Fibroblast of lung (primary cell): Measurements from ENCODE around the gene DPH2. TPM values are rescaled to one million over a fixed set of nuclear protein-coding genes. Genes with fewer than 3 reads are reported as not detected.
A peak's percentile ranks its signal among the peaks of the same experiment; 100 is the strongest.

ENCODE experiments used
- DNase-seq, 2 donors: peaks; one replicate each; pipeline versions ENCODE4 v3.0.0 to v3.0.0-alpha.2; 2010; ENCODE audit warnings: low read depth in 2 of 2
- H2AFZ ChIP-seq: 2 replicates; pipeline ENCODE4 v1.5.1; 2012; ENCODE audit warnings: low read length, control low read depth, inconsistent platforms
- H3K27ac ChIP-seq: 2 replicates; pipeline ENCODE4 v1.5.1; 2011; ENCODE audit warnings: low read length, control low read depth; ENCODE audit not compliant: insufficient read depth
- H3K27me3 ChIP-seq: 2 replicates; pipeline ENCODE4 v1.5.1; 2011; ENCODE audit warnings: mild to moderate bottlenecking, low read length; ENCODE audit not compliant: control insufficient read depth, insufficient read depth
- H3K36me3 ChIP-seq: 2 replicates; pipeline ENCODE4 v1.5.1; 2011; ENCODE audit warnings: low read length; ENCODE audit not compliant: control insufficient read depth, insufficient read depth
- H3K4me1 ChIP-seq: 2 replicates; pipeline ENCODE4 v1.5.1; 2011; ENCODE audit warnings: low read length; ENCODE audit not compliant: control insufficient read depth, insufficient read depth; ENCODE audit errors: extremely low read depth
- H3K4me2 ChIP-seq: 2 replicates; pipeline ENCODE4 v1.5.1; 2011; ENCODE audit warnings: low read length, control low read depth; ENCODE audit not compliant: insufficient read depth; ENCODE audit errors: extremely low read depth
- H3K4me3 ChIP-seq, 4 experiments: fragments of 200-600 bp in 1 of 4; sonication (generic) in 1 of 4; replicated peaks in 1 of 4; 2 replicates each; pipeline ENCODE4 v1.5.1; 2011 to 2016; ENCODE audit warnings: low read length in 4 of 4, low read depth in 3 of 4, mild to moderate bottlenecking in 3 of 4, control low read depth in 2 of 4, inconsistent platforms in 1 of 4, mixed read lengths in 1 of 4; ENCODE audit not compliant: insufficient read depth in 1 of 4; ENCODE audit errors: control extremely low read depth in 1 of 4
- H3K79me2 ChIP-seq: 2 replicates; pipeline ENCODE4 v1.5.1; 2012; ENCODE audit warnings: mild to moderate bottlenecking, low read length, inconsistent platforms; ENCODE audit not compliant: control insufficient read depth, insufficient read depth
- H3K9ac ChIP-seq: 2 replicates; pipeline ENCODE4 v1.5.1; 2011; ENCODE audit warnings: mild to moderate bottlenecking, low read length, control low read depth; ENCODE audit not compliant: insufficient read depth
- H3K9me3 ChIP-seq: 2 replicates; pipeline ENCODE4 v1.5.1; 2012; ENCODE audit warnings: low read depth, low read length; ENCODE audit not compliant: control insufficient read depth, insufficient read depth
- H4K20me1 ChIP-seq: 2 replicates; pipeline ENCODE4 v1.5.1; 2011; ENCODE audit warnings: low read length; ENCODE audit not compliant: control insufficient read depth, insufficient read depth; ENCODE audit errors: extremely low read depth
- EZH2 ChIP-seq: IDR thresholded peaks from 2 replicates; pipeline ENCODE4 v1.5.1; 2012; ENCODE audit warnings: low read length, control low read depth, mild to moderate bottlenecking; ENCODE audit errors: missing control alignments
- polyA plus RNA-seq, 2 donors: library from polyadenylated mRNA; depleted of rRNA in 1 of 2; stranded (reverse) in 1 of 2; unstranded in 1 of 2; fragments of >200 nt; gene quantifications; 2 replicates each; pipeline ENCODE4 v1.2.1, GENCODE V29; 2011 to 2012; ENCODE audit warnings: missing spikeins in 1 of 2
- total RNA-seq: library from RNA; depleted of rRNA; stranded (reverse); fragments of >200 nt; gene quantifications from 2 replicates; pipeline ENCODE4 v1.2.1, GENCODE V29; 2014
- TF ChIP-seq, protein P1 (sequence below), 2 donors: IDR thresholded peaks in 1 of 2; conservative IDR thresholded peaks in 1 of 2; 1 replicate in 1 of 2; 2 replicates in 1 of 2; pipeline ENCODE4 v1.5.1; 2011 to 2012; ENCODE audit warnings: low read length in 2 of 2, control low read depth in 1 of 2, inconsistent platforms in 1 of 2, low read depth in 1 of 2, mild to moderate bottlenecking in 1 of 2

DPH2 gene
- total and polyA plus RNA-seq, 2 donors (not counting 1 experiment from before 2014, with no cell fraction given): 9.1 to 11.2 TPM

DNA sequence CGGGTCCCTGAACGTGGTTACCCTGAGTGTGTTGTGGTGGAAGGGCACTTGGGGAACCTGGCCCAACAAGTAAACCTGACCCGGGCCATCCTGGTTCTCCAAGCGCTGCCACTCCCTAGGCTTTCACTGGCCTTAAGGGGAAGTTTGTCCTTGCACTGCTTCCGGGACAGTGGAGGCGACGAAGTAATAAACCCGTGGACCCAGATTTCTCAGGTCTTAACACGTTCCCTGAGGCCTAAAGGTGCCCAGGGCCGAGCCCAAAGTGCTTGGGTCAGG is 21.3 kb downstream of the DPH2 start:
- Histone ChIP-seq H3K9ac (peak overlapping the region; percentile 60), H4K20me1 (no peaks in the 10 kb centered on the region), H3K4me3 (peak overlapping the region; percentile 42 to 67 (median 58)), H3K27me3 (no peaks in the 10 kb centered on the region), H2AFZ (peak overlapping the region; percentile 61), H3K9me3 (no peaks in the 10 kb centered on the region), H3K36me3 (no peaks in the 10 kb centered on the region), H3K4me2 (peak overlapping the region; percentile 93), H3K4me1 (peaks cover 3% of the 10 kb centered on the region), H3K79me2 (no peaks in the 10 kb centered on the region), H3K27ac (peak overlapping the region; percentile 44)
- DNase-seq: no peak
- TF ChIP-seq EZH2: no peak
- TF ChIP-seq, protein P1, sequence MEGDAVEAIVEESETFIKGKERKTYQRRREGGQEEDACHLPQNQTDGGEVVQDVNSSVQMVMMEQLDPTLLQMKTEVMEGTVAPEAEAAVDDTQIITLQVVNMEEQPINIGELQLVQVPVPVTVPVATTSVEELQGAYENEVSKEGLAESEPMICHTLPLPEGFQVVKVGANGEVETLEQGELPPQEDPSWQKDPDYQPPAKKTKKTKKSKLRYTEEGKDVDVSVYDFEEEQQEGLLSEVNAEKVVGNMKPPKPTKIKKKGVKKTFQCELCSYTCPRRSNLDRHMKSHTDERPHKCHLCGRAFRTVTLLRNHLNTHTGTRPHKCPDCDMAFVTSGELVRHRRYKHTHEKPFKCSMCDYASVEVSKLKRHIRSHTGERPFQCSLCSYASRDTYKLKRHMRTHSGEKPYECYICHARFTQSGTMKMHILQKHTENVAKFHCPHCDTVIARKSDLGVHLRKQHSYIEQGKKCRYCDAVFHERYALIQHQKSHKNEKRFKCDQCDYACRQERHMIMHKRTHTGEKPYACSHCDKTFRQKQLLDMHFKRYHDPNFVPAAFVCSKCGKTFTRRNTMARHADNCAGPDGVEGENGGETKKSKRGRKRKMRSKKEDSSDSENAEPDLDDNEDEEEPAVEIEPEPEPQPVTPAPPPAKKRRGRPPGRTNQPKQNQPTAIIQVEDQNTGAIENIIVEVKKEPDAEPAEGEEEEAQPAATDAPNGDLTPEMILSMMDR (conservative IDR thresholded peaks at IDR 0.05 in 1 of 2, IDR thresholded peaks at IDR 0.05 in 1 of 2; ENCODE audit: low read depth in 1 of 2, low read length in 2 of 2): no peak

DNA sequence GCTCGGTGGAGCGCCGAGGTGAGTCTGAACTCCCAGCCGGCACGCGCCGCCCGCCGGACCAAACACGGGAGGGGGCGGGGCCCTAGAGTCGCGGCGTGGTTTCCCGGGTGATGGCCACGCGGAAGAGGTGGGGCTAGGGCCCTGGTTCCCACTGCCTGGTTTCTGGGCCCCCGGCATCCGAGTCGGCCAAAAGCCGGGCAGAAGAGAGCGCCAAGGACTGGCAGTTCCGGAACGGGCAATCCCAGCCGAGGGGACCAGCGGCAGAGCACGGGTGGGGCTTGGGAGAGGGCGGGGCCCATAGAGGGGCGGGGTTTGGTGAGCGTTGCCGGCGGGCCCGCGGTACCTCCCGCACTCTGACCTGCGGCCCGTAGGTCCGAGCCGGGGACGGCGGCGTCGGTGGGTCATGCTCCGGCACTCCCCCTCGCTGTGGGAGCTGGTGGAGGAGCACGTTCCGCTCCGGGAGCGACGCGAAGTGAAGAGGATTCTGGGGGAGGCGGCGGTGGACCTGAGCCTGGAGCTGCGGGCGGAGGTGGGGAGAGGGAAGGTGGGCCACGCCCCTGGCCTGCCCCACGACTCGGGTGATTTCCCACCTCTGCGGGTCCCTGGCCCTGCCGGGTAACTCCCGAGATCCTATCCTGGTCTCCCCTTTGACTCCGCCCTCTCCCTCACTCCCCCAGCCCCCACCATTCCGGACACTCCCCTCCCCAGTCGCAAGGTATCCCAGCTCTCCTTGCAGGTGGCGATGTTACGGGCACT is 21.8 kb downstream of the DPH2 start, which contains the start of gene CCDC24:
Gene CCDC24, plus strand, starts transcription at position 124 of the 756 bp plus-strand sequence. Its CDS starts 280 bp downstream, at position 404.
- DNase-seq: peak; percentile 68 to 74
- no peaks in the 10 kb centered on the region for H3K79me2 ChIP-seq
- TF ChIP-seq EZH2: no peak
- TF ChIP-seq, protein P1 (conservative IDR thresholded peaks at IDR 0.05 in 1 of 2, IDR thresholded peaks at IDR 0.05 in 1 of 2; ENCODE audit: low read depth in 1 of 2, low read length in 2 of 2): no peak
- H3K9ac ChIP-seq: peak within 1 kb of the TSS; percentile 60
- H3K4me3 ChIP-seq: peak within 1 kb of the TSS; percentile 42 to 67 (median 58)
- H3K36me3 ChIP-seq: no peaks in the 10 kb centered on the region
- H3K27ac ChIP-seq: peak within 1 kb of the TSS; percentile 44
- H4K20me1 ChIP-seq: no peaks in the 10 kb centered on the region
- peak within 1 kb of the TSS; percentile 93 for H3K4me2 ChIP-seq
- no peaks in the 10 kb centered on the region for H3K27me3 ChIP-seq
- peak within 1 kb of the TSS; percentile 61 for H2AFZ ChIP-seq
- H3K9me3 ChIP-seq: no peaks in the 10 kb centered on the region
- H3K4me1 ChIP-seq: peaks cover 3% of the 10 kb centered on the region

DNA sequence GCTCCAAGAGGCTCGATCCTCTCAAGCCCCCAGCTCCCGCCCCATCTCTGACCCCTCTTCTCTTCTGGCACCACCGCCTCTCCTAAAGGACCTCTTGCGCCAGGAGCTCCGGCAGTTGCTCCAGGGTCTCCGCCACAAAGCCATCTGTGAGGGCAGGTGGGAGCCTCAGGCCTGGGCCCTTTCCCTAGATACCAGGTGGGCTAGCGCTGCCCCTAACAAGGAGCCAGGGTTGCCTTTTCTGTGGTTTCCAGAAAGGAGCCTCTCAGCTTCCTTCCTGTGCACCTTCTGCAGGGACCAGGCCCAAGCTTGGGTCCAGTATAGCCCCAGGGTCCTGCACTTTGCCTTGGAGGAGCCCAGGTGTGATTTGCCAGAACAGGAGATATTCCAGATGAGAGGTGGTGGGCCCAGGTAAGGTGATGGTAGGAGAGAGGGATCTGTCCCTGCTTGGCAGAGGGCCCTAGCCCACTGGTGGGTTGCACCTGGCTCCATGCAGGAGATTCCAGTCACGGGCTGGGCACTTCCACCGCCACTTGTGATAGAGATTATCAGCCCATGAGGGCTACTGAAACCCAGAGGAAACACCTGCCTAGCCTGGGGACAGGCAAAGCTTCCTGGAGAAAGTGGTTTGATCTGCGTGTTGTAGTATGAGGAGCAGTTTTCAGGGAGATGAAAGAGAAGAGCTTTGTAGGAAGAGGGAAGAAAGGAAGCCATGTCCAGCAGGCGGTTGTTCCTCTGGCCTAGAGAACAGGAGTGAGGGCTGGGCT is 22.6 kb downstream of the DPH2 start:
- H3K4me3 ChIP-seq: peak overlapping the region; percentile 42 to 67 (median 58)
- H3K4me2 ChIP-seq: peak overlapping the region; percentile 69
- H3K9ac ChIP-seq: no peak overlapping the region
- no peaks in the 10 kb centered on the region for H4K20me1 ChIP-seq
- H3K4me1 ChIP-seq: peaks cover 3% of the 10 kb centered on the region
- no peak for DNase-seq
- H3K27me3 ChIP-seq: no peaks in the 10 kb centered on the region
- no peaks in the 10 kb centered on the region for H3K9me3 ChIP-seq
- H2AFZ ChIP-seq: no peak overlapping the region
- no peak overlapping the region for H3K27ac ChIP-seq
- no peaks in the 10 kb centered on the region for H3K79me2 ChIP-seq
- no peaks in the 10 kb centered on the region for H3K36me3 ChIP-seq
- TF ChIP-seq, protein P1 (conservative IDR thresholded peaks at IDR 0.05 in 1 of 2, IDR thresholded peaks at IDR 0.05 in 1 of 2; ENCODE audit: low read depth in 1 of 2, low read length in 2 of 2): no peak
- no peak for TF ChIP-seq EZH2
